Glutamatergic neuron (in vitro differentiated cells): Measurements from ENCODE around the gene FXYD1. TPM values are rescaled to one million over a fixed set of nuclear protein-coding genes. Genes with fewer than 3 reads are reported as not detected.

ENCODE experiments used
- DNase-seq: peaks from one replicate; pipeline ENCODE4 v3.0.0; 2022
- H3K27ac Mint-ChIP-seq: one replicate; pipeline ENCODE4 v1.8.0; 2020; ENCODE audit warnings: mild to moderate bottlenecking, mixed read lengths, inconsistent platforms; ENCODE audit not compliant: unreplicated experiment
- H3K27me3 Mint-ChIP-seq: one replicate; pipeline ENCODE4 v1.8.0; 2020; ENCODE audit warnings: mild to moderate bottlenecking, moderate library complexity, mixed read lengths, inconsistent platforms; ENCODE audit not compliant: unreplicated experiment
- H3K36me3 Mint-ChIP-seq: one replicate; pipeline ENCODE4 v1.8.0; 2020; ENCODE audit warnings: mild to moderate bottlenecking, mixed read lengths, inconsistent platforms; ENCODE audit not compliant: unreplicated experiment
- H3K4me1 Mint-ChIP-seq: one replicate; pipeline ENCODE4 v1.8.0; 2020; ENCODE audit warnings: mild to moderate bottlenecking, low read depth, mixed read lengths, inconsistent platforms; ENCODE audit not compliant: unreplicated experiment
- H3K4me3 Mint-ChIP-seq: one replicate; pipeline ENCODE4 v1.8.0; 2020; ENCODE audit warnings: mild to moderate bottlenecking, mixed read lengths, inconsistent platforms; ENCODE audit not compliant: unreplicated experiment
- H3K9me3 Mint-ChIP-seq: one replicate; pipeline ENCODE4 v1.8.0; 2020; ENCODE audit warnings: mild to moderate bottlenecking, moderate library complexity, mixed read lengths, inconsistent platforms; ENCODE audit not compliant: unreplicated experiment
- total RNA-seq: library from RNA; stranded (reverse); fragmentation: NEBNext Ultra II Directional; extraction: Animal tissue kit (Norgen Biotek cat#: 25700); gene quantifications from one replicate; pipeline ENCODE4 v1.2.1, GENCODE V29; 2021; ENCODE audit not compliant: unreplicated experiment
- TF ChIP-seq, protein P1 (sequence below): fragments of 200-600 bp; sonication (generic); IDR thresholded peaks from one replicate; pipeline ENCODE4 v1.5.0; 2021; ENCODE audit not compliant: partially characterized antibody, unreplicated experiment

The FXYD1 gene
- total RNA-seq, 1 donor from 2014 or later: not detected

- Mint-ChIP-seq H3K27ac (no peak overlapping the region), H3K4me3 (no peak overlapping the region), H3K27me3 (peaks cover 2% of the 10 kb centered on the region), H3K4me1 (no peaks in the 10 kb centered on the region), H3K9me3 (peaks cover 3% of the 10 kb centered on the region), H3K36me3 (peaks cover 7% of the 10 kb centered on the region)
- TF ChIP-seq, protein P1, sequence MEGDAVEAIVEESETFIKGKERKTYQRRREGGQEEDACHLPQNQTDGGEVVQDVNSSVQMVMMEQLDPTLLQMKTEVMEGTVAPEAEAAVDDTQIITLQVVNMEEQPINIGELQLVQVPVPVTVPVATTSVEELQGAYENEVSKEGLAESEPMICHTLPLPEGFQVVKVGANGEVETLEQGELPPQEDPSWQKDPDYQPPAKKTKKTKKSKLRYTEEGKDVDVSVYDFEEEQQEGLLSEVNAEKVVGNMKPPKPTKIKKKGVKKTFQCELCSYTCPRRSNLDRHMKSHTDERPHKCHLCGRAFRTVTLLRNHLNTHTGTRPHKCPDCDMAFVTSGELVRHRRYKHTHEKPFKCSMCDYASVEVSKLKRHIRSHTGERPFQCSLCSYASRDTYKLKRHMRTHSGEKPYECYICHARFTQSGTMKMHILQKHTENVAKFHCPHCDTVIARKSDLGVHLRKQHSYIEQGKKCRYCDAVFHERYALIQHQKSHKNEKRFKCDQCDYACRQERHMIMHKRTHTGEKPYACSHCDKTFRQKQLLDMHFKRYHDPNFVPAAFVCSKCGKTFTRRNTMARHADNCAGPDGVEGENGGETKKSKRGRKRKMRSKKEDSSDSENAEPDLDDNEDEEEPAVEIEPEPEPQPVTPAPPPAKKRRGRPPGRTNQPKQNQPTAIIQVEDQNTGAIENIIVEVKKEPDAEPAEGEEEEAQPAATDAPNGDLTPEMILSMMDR: no peak
- DNase-seq: no peak
Measured at GRCh38 chr19:35184884-35185283, 46.3 kb downstream of the FXYD1 start.

Other genes starting within 250 kb of the FXYD1 start
- 7.4 TPM for gene ZNF30, start 211.9 kb upstream of the FXYD1 start, total RNA-seq
- 6.4 TPM for gene ZNF792, start 174.6 kb upstream of the FXYD1 start, total RNA-seq
- gene GRAMD1A, start 138.5 kb upstream of the FXYD1 start, total RNA-seq: 220 TPM
- gene SCN1B, start 108.4 kb upstream of the FXYD1 start, total RNA-seq: 12.0 TPM
- gene HPN, start 97.1 kb upstream of the FXYD1 start, total RNA-seq: 0.29 TPM
- gene FXYD3, start 23.0 kb upstream of the FXYD1 start, total RNA-seq: not detected
- 14.4 TPM for gene LGI4, start 3.8 kb upstream of the FXYD1 start, total RNA-seq
- 22.3 TPM for gene FXYD7, start 4.4 kb downstream of the FXYD1 start, total RNA-seq
- gene FXYD5, start 15.9 kb downstream of the FXYD1 start, total RNA-seq: 5.3 TPM
- gene FAM187B, start 89.9 kb downstream of the FXYD1 start, total RNA-seq: not detected
- 5.4 TPM for gene LSR, start 110.2 kb downstream of the FXYD1 start, total RNA-seq
- gene USF2, start 130.1 kb downstream of the FXYD1 start, total RNA-seq: 132 TPM
- not detected for gene HAMP, start 143.7 kb downstream of the FXYD1 start, total RNA-seq
- not detected for gene MAG, start 153.3 kb downstream of the FXYD1 start, total RNA-seq
- gene CD22, start 190.4 kb downstream of the FXYD1 start, total RNA-seq: not detected
- gene FFAR1, start 209.1 kb downstream of the FXYD1 start, total RNA-seq: not detected
- gene FFAR3, start 219.6 kb downstream of the FXYD1 start, total RNA-seq: not detected
- not detected for gene GPR42, start 232.2 kb downstream of the FXYD1 start, total RNA-seq